T-helper 2 cell treated with Interferon-gamma antibody and Interleukin-4, amounts not matched to agents 5 μg/mL and 100 μg/mL, for 36 hours (primary cell): ENCODE results near the gene DDX19B.
A peak's percentile ranks its signal among the peaks of the same experiment; 100 is the strongest.
"Not testable (repeated sequence)": the region's sequence is repeated elsewhere in the genome, so short reads cannot be mapped to it uniquely, and the experiment has no call there.

Experiments
- DNase-seq: peaks from one replicate; pipeline ENCODE4 v3.0.0; 2021; ENCODE audit warnings: low spot score
- H3K27ac Mint-ChIP-seq: one replicate; pipeline ENCODE4 v1.8.0; 2021; ENCODE audit warnings: mild to moderate bottlenecking, mixed read lengths
- H3K27me3 Mint-ChIP-seq: one replicate; pipeline ENCODE4 v1.8.0; 2021; ENCODE audit warnings: low read depth, mixed read lengths
- H3K36me3 Mint-ChIP-seq: one replicate; pipeline ENCODE4 v1.8.0; 2021; ENCODE audit warnings: low read depth, mixed read lengths
- H3K4me1 Mint-ChIP-seq: one replicate; pipeline ENCODE4 v1.8.0; 2021; ENCODE audit warnings: low read depth, mixed read lengths
- H3K4me3 Mint-ChIP-seq: one replicate; pipeline ENCODE4 v1.8.0; 2022; ENCODE audit warnings: mild to moderate bottlenecking, moderate library complexity, mixed read lengths
- H3K9me3 Mint-ChIP-seq: one replicate; pipeline ENCODE4 v1.8.0; 2021; ENCODE audit warnings: mixed read lengths

The DDX19B gene

DNA sequence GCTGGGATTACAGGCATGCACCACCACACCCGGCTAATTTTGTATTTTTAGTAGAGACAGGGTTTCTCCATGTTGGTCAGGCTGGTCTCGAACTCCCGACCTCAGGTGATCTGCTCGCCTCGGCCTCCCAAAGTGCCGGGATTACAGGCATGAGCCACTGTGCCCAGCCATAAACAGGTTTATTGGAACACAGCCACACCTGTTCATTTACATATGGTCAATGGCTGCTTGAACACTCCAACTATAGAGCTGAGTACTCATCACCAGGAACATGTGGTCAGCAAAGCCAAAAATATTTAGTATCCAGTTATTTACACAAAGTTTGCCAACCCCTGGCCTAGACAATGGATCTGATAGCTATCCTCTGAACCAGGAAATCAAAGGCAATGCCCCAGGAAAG lies 39.1 kb upstream of the DDX19B start:
- not testable (repeated sequence) for H3K9me3 Mint-ChIP-seq, H3K27me3 Mint-ChIP-seq, H3K27ac Mint-ChIP-seq, DNase-seq, H3K4me3 Mint-ChIP-seq, H3K4me1 Mint-ChIP-seq
- H3K36me3 Mint-ChIP-seq, result peaks cover 55% of the 10 kb centered on the region

DNA sequence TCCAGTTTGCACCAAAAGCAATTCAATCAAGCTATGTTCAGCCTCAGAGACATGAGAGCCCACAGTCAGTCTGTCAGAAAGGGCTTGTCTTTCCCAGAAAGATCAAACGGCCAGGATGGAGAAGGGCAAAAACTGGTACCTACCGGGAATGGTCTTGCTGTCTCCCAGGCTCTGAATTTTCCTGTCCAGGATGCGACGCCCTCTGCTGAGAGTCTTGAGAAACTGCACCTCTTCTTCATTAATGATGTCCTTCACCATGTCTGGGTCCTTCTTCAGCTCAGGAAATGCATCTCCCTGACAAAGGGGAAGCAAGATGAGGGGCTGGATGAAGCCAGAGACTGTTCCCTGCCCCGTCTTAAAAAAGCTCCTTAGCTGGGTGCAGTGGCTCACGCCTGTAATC lies 31.5 kb upstream of the DDX19B start:
- Mint-ChIP-seq H3K27me3 (no peaks in the 10 kb centered on the region), H3K4me3 (no peak overlapping the region), H3K4me1 (peaks cover 1% of the 10 kb centered on the region), H3K9me3 (no peaks in the 10 kb centered on the region), H3K36me3 (peaks cover 68% of the 10 kb centered on the region), H3K27ac (no peak overlapping the region)
- no peak for DNase-seq

- H3K4me1 Mint-ChIP-seq, H3K27me3 Mint-ChIP-seq, DNase-seq, H3K9me3 Mint-ChIP-seq, H3K27ac Mint-ChIP-seq, H3K4me3 Mint-ChIP-seq: not testable (repeated sequence)
- peaks cover 67% of the 10 kb centered on the region for H3K36me3 Mint-ChIP-seq
These were observed 31.1 kb upstream of the DDX19B start for GRCh38 chr16:70267922-70268321.

DNA sequence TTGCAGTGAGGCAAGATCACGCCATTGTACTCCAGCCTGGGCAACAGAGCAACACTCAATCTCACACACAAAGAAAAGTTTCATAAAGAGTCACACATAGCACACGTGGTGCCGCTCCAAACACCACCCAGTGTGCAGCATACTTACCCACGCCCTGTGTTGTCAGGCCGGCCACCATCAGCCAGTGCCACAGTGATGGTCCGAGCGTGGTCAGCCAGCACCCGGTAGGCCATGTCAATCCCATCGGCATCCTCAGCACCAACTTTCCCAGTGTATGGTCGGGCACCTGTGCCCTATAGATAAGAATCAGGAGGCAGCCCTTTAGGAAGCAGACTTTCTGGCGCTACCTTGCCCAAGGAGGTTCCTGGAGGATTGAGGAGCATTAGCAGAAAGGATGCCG lies 29.5 kb upstream of the DDX19B start:
- H3K9me3 Mint-ChIP-seq, result no peaks in the 10 kb centered on the region
- no peak overlapping the region for H3K27ac Mint-ChIP-seq
- peaks cover 67% of the 10 kb centered on the region for H3K36me3 Mint-ChIP-seq
- no peak overlapping the region for H3K4me3 Mint-ChIP-seq
- peaks cover 1% of the 10 kb centered on the region for H3K4me1 Mint-ChIP-seq
- no peak for DNase-seq
- H3K27me3 Mint-ChIP-seq, result no peaks in the 10 kb centered on the region

- Mint-ChIP-seq H3K4me1 (peaks cover 1% of the 10 kb centered on the region), H3K9me3 (no peaks in the 10 kb centered on the region), H3K27me3 (no peaks in the 10 kb centered on the region), H3K4me3 (no peak overlapping the region), H3K27ac (no peak overlapping the region), H3K36me3 (peaks cover 65% of the 10 kb centered on the region)
- DNase-seq, result no peak
These were observed 28.8 kb upstream of the DDX19B start for GRCh38 chr16:70270176-70270575.

- Mint-ChIP-seq H3K4me1 (peaks cover 1% of the 10 kb centered on the region), H3K27me3 (no peaks in the 10 kb centered on the region), H3K36me3 (peaks cover 62% of the 10 kb centered on the region), H3K9me3 (no peaks in the 10 kb centered on the region), H3K27ac (no peak overlapping the region), H3K4me3 (no peak overlapping the region)
- no peak for DNase-seq
These were observed 27.3 kb upstream of the DDX19B start for GRCh38 chr16:70271696-70272095.

- Mint-ChIP-seq H3K4me1 (peaks cover 1% of the 10 kb centered on the region), H3K4me3 (no peak overlapping the region), H3K9me3 (no peaks in the 10 kb centered on the region), H3K36me3 (peaks cover 53% of the 10 kb centered on the region), H3K27me3 (no peaks in the 10 kb centered on the region), H3K27ac (no peak overlapping the region)
- no peak for DNase-seq
These were observed 22.6 kb upstream of the DDX19B start for GRCh38 chr16:70276392-70276791.

- peaks cover 30% of the 10 kb centered on the region for H3K36me3 Mint-ChIP-seq
These were observed 11.5 kb upstream of the DDX19B start for GRCh38 chr16:70287304-70287971.

DNA sequence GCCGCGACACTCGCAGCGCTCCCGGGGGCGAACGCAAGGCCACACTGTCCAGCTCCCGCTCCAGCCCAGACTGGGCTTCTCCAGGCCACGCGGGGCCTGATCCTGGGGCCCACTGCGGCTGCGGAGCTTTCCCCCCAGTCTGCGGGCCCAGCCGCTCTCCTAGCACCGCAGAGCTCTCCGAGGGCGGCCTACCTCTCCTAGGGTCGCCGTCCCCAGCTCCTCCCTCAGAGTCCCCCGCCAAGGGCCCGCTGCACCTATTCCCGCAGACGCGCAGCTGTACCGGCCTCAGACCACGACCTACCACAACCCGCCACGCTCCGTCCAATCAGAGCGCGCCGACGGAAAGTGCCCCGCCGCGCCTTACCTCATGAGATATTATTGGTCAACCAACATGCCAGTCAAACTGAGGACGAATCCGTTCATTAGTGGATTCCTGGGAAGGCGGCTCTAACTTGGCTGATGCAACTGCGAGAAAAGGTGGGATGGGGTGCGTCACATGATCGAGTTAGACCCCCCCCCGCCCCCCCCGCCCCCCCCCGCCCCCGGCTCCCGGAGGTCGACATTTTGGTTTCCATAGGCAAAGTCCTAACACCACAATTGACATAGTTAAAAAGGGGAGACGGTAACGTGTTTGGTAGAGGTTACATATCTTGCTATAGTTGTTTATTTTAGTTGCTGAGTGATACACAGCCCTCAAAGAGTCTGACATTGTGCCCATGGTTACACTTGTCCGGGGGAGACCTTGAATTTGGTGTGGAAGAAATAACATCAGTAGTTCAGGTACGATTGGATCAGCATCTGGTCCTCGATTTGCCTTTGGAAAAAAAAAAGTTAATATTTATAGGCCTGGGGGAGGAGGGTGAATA lies 9.5 kb upstream of the DDX19B start, which contains the start of gene AARS1:
Gene AARS1 (minus strand): TSS at position 278 of the 866 bp plus-strand sequence. CDS start 6,743 bp downstream, outside the sequence.
- peak; percentile 96 for DNase-seq
- Mint-ChIP-seq H3K36me3 (peaks cover 19% of the 10 kb centered on the region), H3K27me3 (no peaks in the 10 kb centered on the region), H3K9me3 (no peaks in the 10 kb centered on the region), H3K4me1 (peaks cover 22% of the 10 kb centered on the region), H3K27ac (peak within 1 kb of the TSS; percentile 100), H3K4me3 (peak within 1 kb of the TSS; percentile 100)

More at GRCh38 chr16:70287304-70287971, 11.5 kb upstream of the DDX19B start:
- Mint-ChIP-seq H3K4me1 (peaks cover 30% of the 10 kb centered on the region), H3K27ac (peak overlapping the region; percentile 100), H3K4me3 (peak overlapping the region; percentile 100)
- not testable (repeated sequence) for DNase-seq, H3K9me3 Mint-ChIP-seq, H3K27me3 Mint-ChIP-seq

DNA sequence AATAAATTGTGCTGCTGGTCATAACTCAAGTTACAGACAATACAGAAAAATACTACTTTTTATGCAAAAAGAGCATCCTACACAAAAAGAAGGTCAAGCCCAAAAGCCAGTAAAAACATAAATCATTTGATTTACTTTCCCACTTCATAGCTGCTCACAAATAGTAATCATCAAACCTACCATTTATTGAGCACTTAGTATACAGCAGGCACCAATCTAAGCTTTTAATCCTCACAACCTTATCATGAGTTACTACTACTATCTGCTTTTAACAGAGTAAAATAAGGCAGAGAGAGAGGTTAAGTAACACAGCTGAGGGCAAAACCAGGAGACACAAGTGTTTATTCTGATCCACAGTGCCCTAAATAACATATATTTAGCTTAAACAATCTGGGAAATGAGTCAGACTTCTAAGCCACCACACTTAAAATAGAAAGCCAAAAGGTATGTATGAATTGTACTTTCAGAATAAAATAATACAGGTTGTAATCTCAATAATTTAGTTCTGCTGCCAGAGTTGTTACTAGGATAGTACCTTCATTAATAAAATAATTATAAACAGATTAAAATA lies 8.0 kb upstream of the DDX19B start:
- no peaks in the 10 kb centered on the region for H3K9me3 Mint-ChIP-seq

DNA sequence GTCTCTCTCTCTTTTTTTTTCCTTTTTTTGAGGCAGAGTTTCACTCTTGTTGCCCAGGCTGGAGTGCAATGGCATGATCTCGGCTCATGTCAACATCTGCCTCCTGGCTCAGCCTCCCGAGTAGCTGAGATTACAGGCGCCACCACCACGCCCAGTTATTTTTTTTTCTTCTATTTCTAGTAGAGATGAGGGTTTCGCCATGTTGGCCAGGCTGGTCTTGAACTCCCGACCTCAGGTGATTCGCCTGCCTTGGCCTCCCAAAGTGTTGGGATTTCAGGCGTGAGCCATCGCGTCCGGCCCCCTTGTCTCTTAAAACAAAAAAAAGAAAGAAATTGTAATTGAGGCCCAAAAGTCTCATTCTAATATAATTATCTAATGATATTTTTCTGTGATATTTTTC lies 6.8 kb upstream of the DDX19B start:
- not testable (repeated sequence) for H3K27me3 Mint-ChIP-seq, DNase-seq, H3K4me3 Mint-ChIP-seq

More for the DNA sequence above, 8.0 kb upstream of the DDX19B start:
- Mint-ChIP-seq H3K4me1 (peaks cover 15% of the 10 kb centered on the region), H3K4me3 (no peak overlapping the region), H3K36me3 (peaks cover 9% of the 10 kb centered on the region), H3K27me3 (no peaks in the 10 kb centered on the region), H3K27ac (no peak overlapping the region)
- DNase-seq, result no peak

GRCh38 chr16:70294385-70295025 lies 4.5 kb upstream of the DDX19B start:
- peaks cover 18% of the 10 kb centered on the region for H3K4me1 Mint-ChIP-seq
- no peaks in the 10 kb centered on the region for H3K9me3 Mint-ChIP-seq
- no peak overlapping the region for H3K4me3 Mint-ChIP-seq
- peaks cover 2% of the 10 kb centered on the region for H3K36me3 Mint-ChIP-seq
- no peaks in the 10 kb centered on the region for H3K27me3 Mint-ChIP-seq
- no peak for DNase-seq
- H3K27ac Mint-ChIP-seq, result no peak overlapping the region

More for the DNA sequence above, 6.8 kb upstream of the DDX19B start:
- not testable (repeated sequence) for H3K27ac Mint-ChIP-seq, H3K9me3 Mint-ChIP-seq, H3K36me3 Mint-ChIP-seq
- H3K4me1 Mint-ChIP-seq, result peaks cover 15% of the 10 kb centered on the region

- Mint-ChIP-seq H3K27me3 (no peaks in the 10 kb centered on the region), H3K9me3 (peaks cover under 1% of the 10 kb centered on the region), H3K4me3 (no peak overlapping the region), H3K36me3 (peaks cover 7% of the 10 kb centered on the region), H3K27ac (no peak overlapping the region), H3K4me1 (peaks cover 21% of the 10 kb centered on the region)
- DNase-seq, result no peak
These were observed 3.4 kb upstream of the DDX19B start for GRCh38 chr16:70295634-70296033.

DNA sequence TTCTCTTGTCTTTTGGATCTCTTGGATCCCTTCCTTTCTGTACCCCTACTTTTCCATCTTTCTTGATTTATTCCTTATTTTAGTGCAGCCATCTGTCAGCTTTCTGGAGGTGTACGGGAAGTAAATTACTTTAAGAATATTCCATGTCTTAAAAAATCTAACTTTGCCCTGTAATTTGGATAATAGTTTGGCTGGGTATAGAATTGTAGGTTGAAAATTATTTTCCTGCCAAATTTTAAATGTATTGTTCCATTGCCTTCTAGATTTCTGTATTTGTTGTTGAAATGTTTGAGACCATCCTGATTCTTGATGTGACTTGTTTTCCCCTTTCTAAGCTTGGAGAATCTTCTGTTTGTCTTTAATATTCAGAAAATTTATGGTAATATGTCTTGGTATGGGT lies 2.1 kb downstream of the DDX19B start:
- Mint-ChIP-seq H3K36me3 (peaks cover 34% of the 10 kb centered on the region), H3K4me1 (peaks cover 35% of the 10 kb centered on the region), H3K9me3 (peaks cover 14% of the 10 kb centered on the region), H3K27me3 (no peaks in the 10 kb centered on the region), H3K27ac (no peak overlapping the region), H3K4me3 (peak overlapping the region; percentile 0)
- DNase-seq, result no peak
